HG02642 (cell line): Measurements from ENCODE around the gene ZNF10.

ENCODE experiments used
- ATAC-seq: cut with Tn5 transposase; IDR thresholded peaks from one replicate; pipeline ENCODE4 v1.9.1; 2021; ENCODE audit warnings: mild to moderate bottlenecking; ENCODE audit not compliant: unreplicated experiment, poor library complexity

The ZNF10 gene

GRCh38 chr12:133192847-133193246 lies 62.4 kb downstream of the ZNF10 start:
- ATAC-seq: no peak

- no peak for ATAC-seq
These were observed 71.5 kb downstream of the ZNF10 start for GRCh38 chr12:133201888-133202287.

- ATAC-seq: no peak
These were observed 72.3 kb downstream of the ZNF10 start for GRCh38 chr12:133202493-133203343.

GRCh38 chr12:133203344-133204263 lies 73.2 kb downstream of the ZNF10 start:
- ATAC-seq: no peak

- no peak for ATAC-seq
These were observed 73.8 kb downstream of the ZNF10 start for GRCh38 chr12:133204264-133204603.

GRCh38 chr12:133206390-133206789 lies 76.0 kb downstream of the ZNF10 start:
- ATAC-seq: no peak
